HepG2 (cell line): ENCODE results near the gene RNU6-1. TPM values are rescaled to one million over a fixed set of nuclear protein-coding genes. Genes with fewer than 3 reads are reported as not detected.

Experiments used
- BHLHE40 ChIP-seq: IDR thresholded peaks from 2 replicates; pipeline ENCODE4 v1.6.1; 2011; ENCODE audit warnings: low read length, improper control_type of control experiment
- FOXP4 ChIP-seq: sonication (generic); formaldehyde crosslinking; IDR thresholded peaks from 2 replicates; pipeline ENCODE4 v1.4.0; 2020; ENCODE audit warnings: missing genetic modification reagents
- GMEB2 ChIP-seq: IDR thresholded peaks from 2 replicates; pipeline ENCODE4 v1.6.1; 2016; ENCODE audit warnings: missing biosample characterization, missing genetic modification reagents, low read depth
- HDAC6 ChIP-seq: fragments of 200-600 bp; sonication (generic); IDR thresholded peaks from 2 replicates; pipeline ENCODE4 v1.7.0; 2017; ENCODE audit warnings: mild to moderate bottlenecking, antibody characterized with exemption, low read length, low read depth
- MAFK ChIP-seq, 2 experiments: IDR thresholded peaks in 1 of 2; conservative IDR thresholded peaks in 1 of 2; 2 replicates each; pipeline ENCODE4 v1.6.1; 2011; ENCODE audit warnings: improper control_type of control experiment in 2 of 2, low read length in 2 of 2
- NFE2L2 ChIP-seq: fragments of 150-350 bp; IDR thresholded peaks from 2 replicates; pipeline ENCODE4 v1.6.1; 2014; ENCODE audit warnings: low read length
- RARG ChIP-seq: sonication (generic); formaldehyde crosslinking; IDR thresholded peaks from 2 replicates; pipeline ENCODE4 v1.4.0; 2020; ENCODE audit warnings: low read depth, mild to moderate bottlenecking, missing genetic modification reagents
- TBX2 ChIP-seq: sonication (generic); formaldehyde crosslinking; IDR thresholded peaks from 2 replicates; pipeline ENCODE4 v1.5.0; 2020; ENCODE audit warnings: missing genetic modification reagents, mild to moderate bottlenecking, borderline replicate concordance
- YEATS2 ChIP-seq: sonication (generic); formaldehyde crosslinking; IDR thresholded peaks from 2 replicates; pipeline ENCODE4 v1.4.0; 2020; ENCODE audit warnings: missing genetic modification reagents, borderline replicate concordance
- ZNF331 ChIP-seq: sonication (generic); formaldehyde crosslinking; IDR thresholded peaks from 2 replicates; pipeline ENCODE4 v1.4.0; 2020; ENCODE audit warnings: missing genetic modification reagents
- ZNF343 ChIP-seq: sonication (generic); formaldehyde crosslinking; IDR thresholded peaks from 2 replicates; pipeline ENCODE4 v1.4.0; 2020; ENCODE audit warnings: mild to moderate bottlenecking, missing genetic modification reagents
- ZNF670 ChIP-seq: sonication (generic); formaldehyde crosslinking; IDR thresholded peaks from 2 replicates; pipeline ENCODE4 v1.8.0; 2022; ENCODE audit warnings: mild to moderate bottlenecking, missing genetic modification reagents, borderline replicate concordance
- ZNF710 ChIP-seq: sonication (generic); formaldehyde crosslinking; IDR thresholded peaks from 2 replicates; pipeline ENCODE4 v1.5.0; 2020; ENCODE audit warnings: mild to moderate bottlenecking, missing genetic modification reagents, borderline replicate concordance
- ZNF713 ChIP-seq: sonication (generic); formaldehyde crosslinking; IDR thresholded peaks from 2 replicates; pipeline ENCODE4 v1.4.0; 2020; ENCODE audit warnings: mild to moderate bottlenecking, missing genetic modification reagents
- ZSCAN20 ChIP-seq: sonication (generic); formaldehyde crosslinking; IDR thresholded peaks from 2 replicates; pipeline ENCODE4 v1.4.0; 2020; ENCODE audit warnings: missing genetic modification reagents, mild to moderate bottlenecking, borderline replicate concordance
- ZSCAN5A ChIP-seq: sonication (generic); formaldehyde crosslinking; IDR thresholded peaks from 2 replicates; pipeline ENCODE4 v1.8.0; 2022; ENCODE audit warnings: mild to moderate bottlenecking, missing genetic modification reagents, borderline replicate concordance
- polyA plus RNA-seq, 8 experiments: library from polyadenylated mRNA; depleted of rRNA in 3 of 8; stranded (reverse) in 7 of 8; unstranded in 1 of 8; fragments of >200 nt; fragmentation: Illumina TruSeq in 4 of 8; extraction: Trizol in 4 of 8; gene quantifications; 2 replicates each; pipeline versions ENCODE4 v1.2.1 to v1.2.3, GENCODE V29; 2011 to 2016; ENCODE audit warnings: low read depth in 4 of 8, missing spikeins in 1 of 8, mixed read lengths in 1 of 8; ENCODE audit not compliant: insufficient read depth in 1 of 8
- total RNA-seq, 5 experiments: library from RNA; depleted of rRNA; stranded (reverse); fragments of >200 nt; fragmentation: Illumina TruSeq; extraction: Trizol; gene quantifications; 2 replicates each; pipeline ENCODE4 v1.2.3, GENCODE V29; 2016; ENCODE audit warnings: low read depth in 1 of 5
- TF ChIP-seq, protein P1 (sequence below): sonication (generic); formaldehyde crosslinking; IDR thresholded peaks from 2 replicates; pipeline ENCODE4 v1.4.0; 2020; ENCODE audit warnings: missing genetic modification reagents
- TF ChIP-seq, protein P2 (sequence below): sonication (generic); formaldehyde crosslinking; IDR thresholded peaks from 2 replicates; pipeline ENCODE4 v1.8.0; 2022; ENCODE audit warnings: mild to moderate bottlenecking, missing genetic modification reagents; ENCODE audit not compliant: insufficient replicate concordance
- TF ChIP-seq, protein P3 (sequence below): sonication (generic); formaldehyde crosslinking; IDR thresholded peaks from 2 replicates; pipeline ENCODE4 v1.8.0; 2022; ENCODE audit warnings: low read depth, missing genetic modification reagents

Gene RNU6-1
- total and polyA plus RNA-seq, 2 of the 13 experiments (the other 11 are each of a cell fraction or from before 2014, with no cell fraction given) = under 0.01 TPM; not detected in 1

GRCh38 chr15:67850994-67851571, 11.2 kb upstream of the RNU6-1 start (continued):
- TF ChIP-seq BHLHE40 (no peak), FOXP4 (CRISPR knock-in tag) (no peak), ZNF331 (CRISPR knock-in tag) (no peak), ZNF710 (CRISPR knock-in tag) (no peak), ZNF670 (CRISPR knock-in tag) (no peak), ZNF343 (CRISPR knock-in tag) (no peak), NFE2L2 (no peak), TBX2 (CRISPR knock-in tag) (no peak), MAFK (conservative IDR thresholded peaks at IDR 0.05 in 1 of 2, IDR thresholded peaks at IDR 0.05 in 1 of 2; ENCODE audit: low read length in 2 of 2) (no peak), ZSCAN20 (CRISPR knock-in tag) (no peak), GMEB2 (no peak), ZNF713 (no peak), RARG (CRISPR knock-in tag) (no peak), ZSCAN5A (no peak), YEATS2 (CRISPR knock-in tag) (no peak), HDAC6 (no peak)
- TF ChIP-seq, protein P1, sequence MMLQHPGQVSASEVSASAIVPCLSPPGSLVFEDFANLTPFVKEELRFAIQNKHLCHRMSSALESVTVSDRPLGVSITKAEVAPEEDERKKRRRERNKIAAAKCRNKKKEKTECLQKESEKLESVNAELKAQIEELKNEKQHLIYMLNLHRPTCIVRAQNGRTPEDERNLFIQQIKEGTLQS = peak; percentile 69
- TF ChIP-seq, protein P2, sequence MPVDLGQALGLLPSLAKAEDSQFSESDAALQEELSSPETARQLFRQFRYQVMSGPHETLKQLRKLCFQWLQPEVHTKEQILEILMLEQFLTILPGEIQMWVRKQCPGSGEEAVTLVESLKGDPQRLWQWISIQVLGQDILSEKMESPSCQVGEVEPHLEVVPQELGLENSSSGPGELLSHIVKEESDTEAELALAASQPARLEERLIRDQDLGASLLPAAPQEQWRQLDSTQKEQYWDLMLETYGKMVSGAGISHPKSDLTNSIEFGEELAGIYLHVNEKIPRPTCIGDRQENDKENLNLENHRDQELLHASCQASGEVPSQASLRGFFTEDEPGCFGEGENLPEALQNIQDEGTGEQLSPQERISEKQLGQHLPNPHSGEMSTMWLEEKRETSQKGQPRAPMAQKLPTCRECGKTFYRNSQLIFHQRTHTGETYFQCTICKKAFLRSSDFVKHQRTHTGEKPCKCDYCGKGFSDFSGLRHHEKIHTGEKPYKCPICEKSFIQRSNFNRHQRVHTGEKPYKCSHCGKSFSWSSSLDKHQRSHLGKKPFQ = no peak
- TF ChIP-seq, protein P3, sequence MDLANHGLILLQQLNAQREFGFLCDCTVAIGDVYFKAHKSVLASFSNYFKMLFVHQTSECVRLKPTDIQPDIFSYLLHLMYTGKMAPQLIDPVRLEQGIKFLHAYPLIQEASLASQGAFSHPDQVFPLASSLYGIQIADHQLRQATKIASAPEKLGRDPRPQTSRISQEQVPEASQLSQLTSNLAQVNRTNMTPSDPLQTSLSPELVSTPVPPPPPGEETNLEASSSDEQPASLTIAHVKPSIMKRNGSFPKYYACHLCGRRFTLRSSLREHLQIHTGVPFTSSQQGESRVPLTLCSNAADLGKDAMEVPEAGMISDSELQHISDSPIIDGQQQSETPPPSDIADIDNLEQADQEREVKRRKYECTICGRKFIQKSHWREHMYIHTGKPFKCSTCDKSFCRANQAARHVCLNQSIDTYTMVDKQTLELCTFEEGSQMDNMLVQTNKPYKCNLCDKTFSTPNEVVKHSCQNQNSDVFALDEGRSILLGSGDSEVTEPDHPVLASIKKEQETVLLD (CRISPR knock-in tag) = no peak
